SU-DHL-6 (cell line): Measurements from ENCODE around the gene ACBD4.
A peak's percentile ranks its signal among the peaks of the same experiment; 100 is the strongest.

Source experiments
- H2AFZ ChIP-seq: fragments of 200-600 bp; sonication (generic); 2 replicates; pipeline ENCODE4 v1.6.1; 2014; ENCODE audit warnings: low read depth, mild to moderate bottlenecking, moderate library complexity, mixed read lengths, antibody characterized with exemption, low read length; ENCODE audit not compliant: severe bottlenecking
- H3F3A ChIP-seq: fragments of 200-600 bp; shearing (Covaris generic); 2 replicates; pipeline ENCODE4 v1.6.0; 2016; ENCODE audit warnings: antibody characterized with exemption, mild to moderate bottlenecking; ENCODE audit not compliant: insufficient read depth
- H3K27ac ChIP-seq: fragments of 200-600 bp; sonication (generic); 2 replicates; pipeline ENCODE4 v1.5.1; 2016; ENCODE audit warnings: low read depth, mild to moderate bottlenecking, low read length, moderate library complexity, mixed read lengths
- H3K27me3 ChIP-seq: fragments of 200-600 bp; sonication (generic), shearing (Covaris generic); 2 replicates; pipeline ENCODE4 v1.6.0; 2014; ENCODE audit warnings: mild to moderate bottlenecking, low read length
- H3K36me3 ChIP-seq: fragments of 200-600 bp; sonication (generic); 2 replicates; pipeline ENCODE4 v1.6.1; 2014; ENCODE audit warnings: mild to moderate bottlenecking, low read length, mixed read lengths
- H3K4me2 ChIP-seq: fragments of 300-600, 200-600 bp; shearing (Covaris generic), sonication (generic); 2 replicates; pipeline ENCODE4 v1.6.0; 2014; ENCODE audit warnings: low read length, low read depth, mild to moderate bottlenecking; ENCODE audit not compliant: poor library complexity, severe bottlenecking
- H3K4me3 ChIP-seq: fragments of 200-600 bp; sonication (generic); 2 replicates; pipeline ENCODE4 v1.5.1; 2014; ENCODE audit warnings: antibody characterized with exemption, low read length, mild to moderate bottlenecking, mixed read lengths; ENCODE audit not compliant: insufficient read depth, poor library complexity, severe bottlenecking
- H3K79me2 ChIP-seq: fragments of 200-600 bp; sonication (generic); 2 replicates; pipeline ENCODE4 v1.6.1; 2014; ENCODE audit warnings: mild to moderate bottlenecking, low read length, moderate library complexity; ENCODE audit not compliant: insufficient read depth
- H3K9ac ChIP-seq: fragments of 200-600 bp; sonication (generic); 2 replicates; pipeline ENCODE4 v1.7.0; 2014; ENCODE audit warnings: mild to moderate bottlenecking, low read length
- H3K9me2 ChIP-seq: fragments of 200-600 bp; sonication (generic); replicated peaks from 2 replicates; pipeline ENCODE4 v1.6.1; 2014; ENCODE audit warnings: low read length; ENCODE audit not compliant: insufficient read depth
- H3K9me3 ChIP-seq: fragments of 200-600 bp; sonication (generic); 2 replicates; pipeline ENCODE4 v1.6.1; 2014; ENCODE audit warnings: low read length, mixed read lengths; ENCODE audit not compliant: insufficient read depth
- H4K20me1 ChIP-seq: fragments of 200-600 bp; sonication (generic); 2 replicates; pipeline ENCODE4 v1.6.1; 2014; ENCODE audit warnings: low read depth, mild to moderate bottlenecking, antibody characterized with exemption, low read length, moderate library complexity, mixed read lengths
- CTCF ChIP-seq: fragments of 200-600 bp; sonication (generic); IDR thresholded peaks from one replicate; pipeline ENCODE4 v1.5.1; 2017; ENCODE audit warnings: antibody characterized with exemption, mild to moderate bottlenecking, low read length, moderate library complexity; ENCODE audit not compliant: insufficient read depth, poor library complexity, severe bottlenecking
- EZH2phosphoT487 ChIP-seq: fragments of 200-600 bp; sonication (generic), shearing (Covaris generic); conservative IDR thresholded peaks from 2 replicates; pipeline ENCODE4 v1.6.1; 2018; ENCODE audit warnings: mild to moderate bottlenecking, antibody characterized with exemption, low read length, moderate library complexity, mixed read lengths

The ACBD4 gene

DNA sequence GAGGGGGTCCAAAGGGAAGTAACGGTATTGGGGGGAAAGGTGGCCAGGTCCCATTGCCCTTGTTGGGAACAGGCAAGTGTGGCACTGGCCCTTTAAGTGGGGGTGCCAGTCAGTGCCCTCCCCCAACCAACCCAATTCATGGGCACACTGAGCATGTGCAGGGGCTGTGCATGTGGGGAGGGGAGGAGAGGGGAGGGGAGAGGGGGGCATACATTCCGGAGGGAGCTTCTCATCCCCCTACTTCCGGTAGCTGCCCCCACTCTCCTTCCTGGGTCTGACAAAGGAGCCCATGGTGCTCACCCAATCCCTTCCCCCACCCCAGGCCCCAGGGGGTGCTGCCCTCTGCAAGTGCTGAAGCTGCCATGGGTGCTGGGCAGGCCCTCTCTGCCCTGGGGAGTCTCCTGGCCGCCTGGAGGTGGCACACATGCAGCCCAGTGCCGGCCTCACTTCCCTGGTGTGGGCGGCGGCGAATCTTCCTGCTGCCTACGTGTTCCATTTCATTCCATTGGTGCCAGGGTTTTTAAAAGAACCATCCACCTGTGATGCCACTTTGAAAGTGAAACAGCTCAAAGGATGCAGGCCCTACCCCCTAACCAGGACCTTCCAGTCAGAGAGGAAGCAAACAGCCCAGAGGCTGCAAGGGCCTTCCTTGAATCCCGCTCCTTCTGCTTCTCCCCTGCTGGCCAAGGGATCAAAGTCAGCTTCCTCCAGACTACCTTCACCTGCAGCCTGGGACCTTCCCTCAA lies 37.2 kb downstream of the ACBD4 start:
- Histone ChIP-seq H2AFZ (peak overlapping the region; percentile 76), H3F3A (no peaks in the 10 kb centered on the region), H3K9me2 (no peaks in the 10 kb centered on the region), H3K36me3 (no peaks in the 10 kb centered on the region), H3K4me2 (peak overlapping the region; percentile 43), H3K9ac (peak overlapping the region; percentile 22; the same call in 1 of the 2 replicates), H3K79me2 (no peaks in the 10 kb centered on the region), H4K20me1 (no peaks in the 10 kb centered on the region), H3K27me3 (no peaks in the 10 kb centered on the region), H3K4me3 (no peak overlapping the region), H3K27ac (no peak overlapping the region), H3K9me3 (no peaks in the 10 kb centered on the region)
- no peak for TF ChIP-seq EZH2phosphoT487
- TF ChIP-seq CTCF = no peak

DNA sequence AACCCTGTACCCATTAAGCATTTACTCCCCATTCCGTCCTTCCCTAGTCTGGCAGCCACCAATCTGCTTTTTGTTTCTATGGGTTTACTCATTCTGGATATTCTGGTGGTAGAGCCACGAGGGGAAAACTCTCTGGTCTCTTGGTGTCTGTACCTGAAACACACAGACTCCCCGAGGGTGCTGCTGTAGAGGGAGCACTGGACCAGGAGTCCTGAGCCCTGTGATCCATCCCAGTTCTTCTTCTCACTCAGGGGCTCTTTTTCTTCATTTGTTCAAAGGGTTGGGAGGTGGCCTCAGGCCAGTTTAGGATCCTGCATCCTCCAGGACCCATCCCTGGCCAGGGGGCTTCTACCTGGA lies 40.2 kb downstream of the ACBD4 start:
- H2AFZ ChIP-seq = no peak overlapping the region
- no peaks in the 10 kb centered on the region for H3K9me2 ChIP-seq
- no peak overlapping the region for H3K4me2 ChIP-seq
- H3K36me3 ChIP-seq = no peaks in the 10 kb centered on the region
- TF ChIP-seq EZH2phosphoT487 (no peak), CTCF (no peak)
- no peak overlapping the region for H3K4me3 ChIP-seq
- no peak overlapping the region for H3K27ac ChIP-seq
- no peak overlapping the region for H3K9ac ChIP-seq
- H4K20me1 ChIP-seq = no peaks in the 10 kb centered on the region
- no peaks in the 10 kb centered on the region for H3F3A ChIP-seq
- no peaks in the 10 kb centered on the region for H3K79me2 ChIP-seq
- no peaks in the 10 kb centered on the region for H3K27me3 ChIP-seq
- H3K9me3 ChIP-seq = no peaks in the 10 kb centered on the region

DNA sequence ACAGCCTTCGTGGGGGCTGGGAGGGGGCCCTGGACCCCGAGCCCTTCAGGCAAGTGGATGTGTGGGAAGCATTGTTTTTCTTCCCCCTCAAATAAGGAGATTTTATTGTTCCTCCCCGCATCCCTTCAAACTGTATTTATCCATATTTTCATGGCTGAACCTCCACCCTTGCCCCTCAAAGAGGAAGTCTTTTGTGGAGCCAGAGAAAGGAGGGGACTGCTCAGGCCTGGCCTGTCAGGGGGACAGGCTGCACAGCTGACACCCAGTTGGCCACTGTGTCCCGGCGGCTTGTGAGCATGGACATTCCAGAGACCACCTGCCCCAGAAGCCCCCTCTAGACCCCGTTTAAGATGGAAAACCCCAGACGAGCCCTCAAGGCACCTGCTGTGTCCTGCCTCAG lies 42.1 kb downstream of the ACBD4 start:
- Histone ChIP-seq H3K4me3 (no peak overlapping the region), H3K4me2 (no peak overlapping the region), H3K9ac (no peak overlapping the region), H2AFZ (no peak overlapping the region), H3K9me2 (no peaks in the 10 kb centered on the region), H3K27ac (no peak overlapping the region), H3K27me3 (no peaks in the 10 kb centered on the region), H3K36me3 (no peaks in the 10 kb centered on the region), H4K20me1 (no peaks in the 10 kb centered on the region), H3K9me3 (no peaks in the 10 kb centered on the region), H3F3A (no peaks in the 10 kb centered on the region), H3K79me2 (no peaks in the 10 kb centered on the region)
- TF ChIP-seq CTCF (no peak), EZH2phosphoT487 (no peak)
